SKM-1 (cell line): ENCODE results near the gene FOXL3.
"Not testable (repeated sequence)": the region's sequence is repeated elsewhere in the genome, so short reads cannot be mapped to it uniquely, and the experiment has no call there.

Experiments used
- DNase-seq: peaks from one replicate; lab custom pipeline; 2025; ENCODE audit not compliant: unreplicated experiment; lab: John Stamatoyannopoulos, UW

The FOXL3 gene

GRCh38 chr7:289756-290553 is at the start of gene FOXL3:
FOXL3 (plus strand) TSS chr7:290170; CDS start chr7:290170, 0 bp downstream.
- DNase-seq: no peak

GRCh38 chr7:240887-241421 is 49.0 kb upstream of the FOXL3 start:
- DNase-seq: no peak

GRCh38 chr7:241513-241912 is 48.5 kb upstream of the FOXL3 start:
- no peak for DNase-seq

GRCh38 chr7:242826-243579 is 47.0 kb upstream of the FOXL3 start:
- DNase-seq: not testable (repeated sequence)

GRCh38 chr7:243580-243978 is 46.4 kb upstream of the FOXL3 start:
- DNase-seq: not testable (repeated sequence)

GRCh38 chr7:244974-245373 is 45.0 kb upstream of the FOXL3 start:
- no peak for DNase-seq

GRCh38 chr7:245574-246295 is 44.2 kb upstream of the FOXL3 start:
- DNase-seq: no peak

GRCh38 chr7:246451-246850 is 43.5 kb upstream of the FOXL3 start:
- no peak for DNase-seq

GRCh38 chr7:247181-247580 is 42.8 kb upstream of the FOXL3 start:
- DNase-seq: no peak

GRCh38 chr7:247636-248035 is 42.3 kb upstream of the FOXL3 start:
- DNase-seq: no peak

- no peak for DNase-seq
These were observed 41.1 kb upstream of the FOXL3 start for GRCh38 chr7:248732-249435.

GRCh38 chr7:249989-250388 is 40.0 kb upstream of the FOXL3 start:
- no peak for DNase-seq

- DNase-seq: no peak
These were observed 39.4 kb upstream of the FOXL3 start for GRCh38 chr7:250523-250922.

GRCh38 chr7:251005-251404 is 39.0 kb upstream of the FOXL3 start:
- DNase-seq: no peak

GRCh38 chr7:251446-252175 is 38.4 kb upstream of the FOXL3 start:
- DNase-seq: no peak

GRCh38 chr7:252216-252965 is 37.6 kb upstream of the FOXL3 start:
- DNase-seq: no peak

GRCh38 chr7:252981-253380 is 37.0 kb upstream of the FOXL3 start:
- DNase-seq: no peak

GRCh38 chr7:253581-254336 is 36.2 kb upstream of the FOXL3 start:
- DNase-seq: no peak
